ENCODE measurements around the gene SHKBP1.

SHKBP1 gene

DNA sequence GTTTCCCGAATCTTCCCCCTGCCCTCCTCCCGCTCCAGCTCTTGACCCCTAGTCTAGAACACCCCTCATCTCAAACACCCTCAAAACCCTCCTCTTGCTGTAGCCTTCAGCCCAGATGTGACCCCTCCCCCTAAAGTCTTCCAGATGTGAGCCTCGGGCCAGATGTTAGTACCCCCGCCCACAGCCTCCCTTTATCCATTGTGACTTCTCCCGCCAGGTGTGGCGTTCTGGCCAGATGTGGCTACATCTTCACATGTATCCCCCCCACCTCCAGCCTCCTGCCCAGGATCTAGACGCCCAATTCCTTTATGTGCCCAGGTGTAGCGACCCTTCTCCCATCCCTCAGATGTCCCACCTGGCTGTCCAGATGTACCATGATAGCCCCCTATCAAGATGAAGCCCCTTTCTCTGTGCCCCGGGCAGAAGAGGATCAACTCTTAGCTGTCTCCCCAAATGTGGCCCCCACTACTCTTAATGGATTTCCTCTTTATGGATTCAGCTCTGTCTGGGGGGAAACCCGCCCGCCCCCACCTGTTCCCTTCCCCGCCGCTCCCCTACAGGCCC lies 24.0 kb downstream of the SHKBP1 start:
- no peak for TF ChIP-seq CTCF (IDR thresholded peaks at IDR 0.05; ENCODE audit: insufficient read depth, low read length, poor library complexity, severe bottlenecking)
- peaks cover 8% of the 10 kb centered on the region for H3K27me3 ChIP-seq (replicated peaks; ENCODE audit: control insufficient read depth, insufficient read depth, low read length)
- no peaks in the 10 kb centered on the region for H3K36me3 ChIP-seq (ENCODE audit: control insufficient read depth, insufficient read depth, low read length)
- H3K4me3 ChIP-seq (replicated peaks; ENCODE audit: low read depth, low read length) = no peak overlapping the region
- DNase-seq (ENCODE audit: extremely low read depth, insufficient read length) = no peak

DNA sequence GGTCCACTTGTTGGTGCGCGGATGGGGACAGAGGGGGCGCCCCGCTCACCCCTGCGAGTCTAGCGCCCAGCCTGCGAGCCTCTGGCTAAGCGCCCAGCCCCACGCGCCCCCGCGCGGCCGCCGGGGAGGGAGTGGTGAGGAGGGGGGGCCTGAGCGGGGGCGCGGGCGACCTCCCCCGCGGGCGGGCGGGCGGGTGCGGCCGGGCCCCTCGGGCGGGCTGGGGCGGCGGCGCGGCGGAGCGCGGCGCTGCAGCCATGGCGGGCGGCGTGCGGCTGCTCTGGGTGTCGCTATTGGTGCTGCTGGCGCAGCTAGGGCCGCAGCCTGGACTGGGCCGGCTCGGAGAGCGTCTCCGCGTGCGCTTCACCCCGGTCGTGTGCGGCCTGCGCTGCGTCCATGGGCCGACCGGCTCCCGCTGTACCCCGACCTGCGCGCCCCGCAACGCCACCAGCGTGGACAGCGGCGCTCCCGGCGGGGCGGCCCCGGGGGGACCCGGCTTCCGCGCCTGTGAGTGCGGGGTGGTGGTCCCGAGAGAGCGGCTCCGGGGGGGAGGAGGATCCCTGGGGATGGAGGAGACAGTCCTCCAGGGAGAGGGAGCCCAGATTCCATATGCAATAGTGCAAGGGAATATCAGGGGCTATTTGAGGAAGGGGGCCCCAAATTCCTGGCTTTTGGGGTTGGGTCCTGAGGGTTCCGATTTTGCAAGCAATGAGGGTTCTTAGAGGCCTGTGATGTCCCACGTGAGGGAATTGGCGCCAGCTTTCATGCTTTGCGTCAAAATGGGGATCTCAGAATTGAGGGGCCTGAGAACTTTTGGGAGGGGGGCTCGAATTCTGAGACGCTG lies 24.7 kb downstream of the SHKBP1 start, which contains the start of gene LTBP4:
Gene LTBP4, plus strand, starts transcription at position 236 of the 841 bp plus-strand sequence. Its CDS starts 19 bp downstream, at position 255.
- no peak for DNase-seq (ENCODE audit: extremely low read depth, insufficient read length)
- Histone ChIP-seq H3K27me3 (replicated peaks; ENCODE audit: control insufficient read depth, insufficient read depth, low read length) (peaks cover 8% of the 10 kb centered on the region), H3K4me3 (replicated peaks; ENCODE audit: low read depth, low read length) (0 out of 2 replicates have a peak within 1 kb of the TSS, but pooled peaks have one; percentile 10), H3K36me3 (ENCODE audit: control insufficient read depth, insufficient read depth, low read length) (no peaks in the 10 kb centered on the region)
- peak; percentile 9 for TF ChIP-seq CTCF (IDR thresholded peaks at IDR 0.05; ENCODE audit: insufficient read depth, low read length, poor library complexity, severe bottlenecking)

GRCh38 chr19:40603071-40603388 lies 26.4 kb downstream of the SHKBP1 start:
- no peak overlapping the region for H3K4me3 ChIP-seq (replicated peaks; ENCODE audit: low read depth, low read length)
- peaks cover 5% of the 10 kb centered on the region; the same call in 1 of the 2 replicates for H3K27me3 ChIP-seq (replicated peaks; ENCODE audit: control insufficient read depth, insufficient read depth, low read length)

DNA sequence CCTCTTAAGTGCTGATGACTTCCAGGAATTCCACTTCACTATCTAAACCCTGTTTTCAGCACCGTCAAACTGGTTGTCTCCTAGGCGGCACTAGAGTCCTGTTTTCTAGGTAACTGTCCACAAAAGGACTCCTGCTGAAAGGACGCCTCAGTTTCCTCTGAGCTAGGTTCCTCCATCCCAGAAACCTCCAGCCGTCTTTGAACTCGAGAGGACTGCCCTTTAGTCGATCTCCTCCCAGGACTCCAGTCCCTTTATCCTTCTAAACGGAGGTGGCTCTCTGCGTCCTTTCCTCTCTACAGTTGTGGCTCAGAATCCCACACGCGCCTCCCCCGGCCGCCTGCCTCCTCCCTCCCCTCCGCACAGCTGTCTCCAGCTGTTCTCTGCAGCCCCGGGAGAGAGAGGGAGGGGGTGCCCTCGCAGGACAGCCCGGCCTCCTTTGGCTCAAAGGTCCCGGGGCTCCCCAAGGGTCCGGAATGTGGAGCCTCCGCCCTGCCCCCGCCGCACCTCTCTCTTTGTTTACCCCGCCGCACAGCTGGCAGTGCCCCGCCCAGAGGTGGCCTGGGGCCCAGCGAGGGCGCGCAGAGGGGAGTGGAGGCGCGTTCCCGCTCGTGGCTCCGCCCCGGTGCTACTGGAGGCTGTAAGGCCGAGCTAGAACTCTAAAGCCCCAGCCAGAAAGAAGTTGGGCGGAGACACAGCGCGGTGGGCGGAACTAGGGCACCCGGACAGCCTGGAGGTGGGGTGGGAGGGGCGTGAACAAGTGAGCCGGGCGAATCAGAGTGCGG lies 26.9 kb downstream of the SHKBP1 start:
- peak; percentile 1 for TF ChIP-seq CTCF (IDR thresholded peaks at IDR 0.05; ENCODE audit: insufficient read depth, low read length, poor library complexity, severe bottlenecking)
- no peaks in the 10 kb centered on the region for H3K36me3 ChIP-seq (ENCODE audit: control insufficient read depth, insufficient read depth, low read length)
- DNase-seq (ENCODE audit: extremely low read depth, insufficient read length) = peak; percentile 95
- peak overlapping the region; percentile 55 for H3K4me3 ChIP-seq (replicated peaks; ENCODE audit: low read depth, low read length)
- H3K27me3 ChIP-seq (replicated peaks; ENCODE audit: control insufficient read depth, insufficient read depth, low read length) = peaks cover 3% of the 10 kb centered on the region; the same call in 1 of the 2 replicates

More at GRCh38 chr19:40603071-40603388, 26.4 kb downstream of the SHKBP1 start:
- TF ChIP-seq CTCF (IDR thresholded peaks at IDR 0.05; ENCODE audit: insufficient read depth, low read length, poor library complexity, severe bottlenecking) = no peak
- H3K36me3 ChIP-seq (ENCODE audit: control insufficient read depth, insufficient read depth, low read length) = no peaks in the 10 kb centered on the region
- DNase-seq (ENCODE audit: extremely low read depth, insufficient read length) = no peak

DNA sequence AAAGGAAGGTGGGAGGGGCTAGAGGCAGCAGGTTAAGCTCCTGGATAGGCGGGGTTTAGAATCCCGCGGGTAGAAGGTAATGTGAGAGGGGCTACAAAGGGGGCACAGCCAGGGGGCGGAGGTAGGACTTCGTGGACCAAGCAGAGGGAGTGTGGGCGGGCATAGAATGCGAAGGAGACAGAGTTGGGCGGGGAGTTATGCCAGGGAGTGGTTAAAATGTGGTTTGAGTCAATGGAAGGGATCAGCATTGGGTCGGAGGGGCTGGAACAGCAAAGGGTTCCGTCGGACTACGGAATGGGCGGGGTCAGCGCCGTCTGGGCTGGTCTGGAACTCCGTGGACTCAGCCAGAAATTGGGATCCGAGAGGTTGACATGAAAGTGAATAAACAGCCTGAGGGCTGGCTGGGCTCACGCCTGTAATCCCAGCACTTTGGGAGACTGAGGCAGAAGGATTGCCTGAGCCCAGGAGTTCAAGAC lies 27.5 kb downstream of the SHKBP1 start:
- peaks cover 2% of the 10 kb centered on the region; the same call in 1 of the 2 replicates for H3K27me3 ChIP-seq (replicated peaks; ENCODE audit: control insufficient read depth, insufficient read depth, low read length)
- H3K36me3 ChIP-seq (ENCODE audit: control insufficient read depth, insufficient read depth, low read length) = no peaks in the 10 kb centered on the region
- DNase-seq (ENCODE audit: extremely low read depth, insufficient read length) = no peak
- H3K4me3 ChIP-seq (replicated peaks; ENCODE audit: low read depth, low read length) = peak overlapping the region; percentile 44
- TF ChIP-seq CTCF (IDR thresholded peaks at IDR 0.05; ENCODE audit: insufficient read depth, low read length, poor library complexity, severe bottlenecking) = no peak
